ENCODE measurements around the gene RAP1GAP2. TPM values are rescaled to one million over a fixed set of nuclear protein-coding genes. Genes with fewer than 3 reads are reported as not detected.

The RAP1GAP2 gene
- polyA plus RNA-seq, 1 of the 3 experiments (the other 2 are of a cell fraction): 22.0 TPM

GRCh38 chr17:2905696-2906501 lies 109.7 kb downstream of the RAP1GAP2 start:
- Histone ChIP-seq H3K9me3 (no peaks in the 10 kb centered on the region), H3K4me1 (ENCODE audit: control insufficient read depth in 1 of 2, insufficient read depth in 2 of 2, low read depth in 1 of 2, low read length in 1 of 2) (peaks cover 0 to 91% of the 10 kb centered on the region in 2 experiments; a peak in 1 of 4 replicates), H3K4me2 (no peak overlapping the region), H3F3A (replicated peaks; ENCODE audit: insufficient read depth) (no peaks in the 10 kb centered on the region), H3K9ac (no peak overlapping the region), H3K79me2 (ENCODE audit: insufficient read depth) (peaks cover 20% of the 10 kb centered on the region; the same call in 1 of the 2 replicates), H4K20me1 (ENCODE audit: insufficient read depth) (peaks cover 3% of the 10 kb centered on the region; the same call in 1 of the 2 replicates), H3K27ac (ENCODE audit: low read depth in 2 of 2, low read length in 1 of 2) (peak overlapping the region; percentile 6 to 97; a peak in 3 of 4 replicates), H3K4me3 (ENCODE audit: low read depth in 2 of 2, low read length in 1 of 2) (no peak overlapping the region), H3K36me3 (replicated peaks in 1 of 2; ENCODE audit: control insufficient read depth in 1 of 2, insufficient read depth in 2 of 2, low read length in 1 of 2) (no peaks in the 10 kb centered on the region), H3K27me3 (ENCODE audit: insufficient read depth) (no peaks in the 10 kb centered on the region), H2AFZ (ENCODE audit: low read depth) (no peak overlapping the region), H3K9me2 (no peaks in the 10 kb centered on the region)
- no peak for TF ChIP-seq USF2 (IDR thresholded peaks at IDR 0.05; ENCODE audit: borderline replicate concordance, low read depth, low read length)
- TF ChIP-seq TCF12 (IDR thresholded peaks at IDR 0.05): peak; percentile 54
- TF ChIP-seq CHD2 (IDR thresholded peaks at IDR 0.05; ENCODE audit: low read length, partially characterized antibody): peak; percentile 76
- TF ChIP-seq GABPA (IDR thresholded peaks at IDR 0.05; ENCODE audit: low read depth): no peak
- no peak for TF ChIP-seq CTCF (IDR thresholded peaks at IDR 0.05)
- TF ChIP-seq NFIC (IDR thresholded peaks at IDR 0.05; ENCODE audit: borderline replicate concordance): no peak
- TF ChIP-seq PBX3 (IDR thresholded peaks at IDR 0.05): peak; percentile 16; the same call in 1 of the 2 replicates
- TF ChIP-seq JUND (IDR thresholded peaks at IDR 0.05): no peak
- no peak for TF ChIP-seq REST (IDR thresholded peaks at IDR 0.05; ENCODE audit: low read depth, low read length)
- no peak for TF ChIP-seq TEAD4 (IDR thresholded peaks at IDR 0.05; ENCODE audit: borderline replicate concordance, insufficient read depth)
- no peak for TF ChIP-seq USF1 (IDR thresholded peaks at IDR 0.05; ENCODE audit: borderline replicate concordance, low read depth)
- peak; percentile 99 for TF ChIP-seq FOXJ3 (CRISPR knock-in tag; IDR thresholded peaks at IDR 0.05)
- no peak for TF ChIP-seq FOSL2 (IDR thresholded peaks at IDR 0.05; ENCODE audit: borderline replicate concordance, low read depth)
- TF ChIP-seq RFX5 (IDR thresholded peaks at IDR 0.05; ENCODE audit: low read length): no peak
- peak in 1 of 2 experiments; percentile 98; a peak in 2 of 4 replicates for TF ChIP-seq EP300 (IDR thresholded peaks at IDR 0.05; ENCODE audit: borderline replicate concordance in 1 of 2, low read depth in 1 of 2, low read length in 1 of 2)
- no peak for TF ChIP-seq NRF1 (IDR thresholded peaks at IDR 0.05; ENCODE audit: low read depth, low read length)
- no peak for TF ChIP-seq POLR2AphosphoS5 (IDR thresholded peaks at IDR 0.05; ENCODE audit: low read depth, low read length)
- TF ChIP-seq GATA2 (CRISPR knock-in tag; IDR thresholded peaks at IDR 0.05): peak; percentile 99
- peak; percentile 93 for TF ChIP-seq RCOR1 (IDR thresholded peaks at IDR 0.05; ENCODE audit: low read length)
- TF ChIP-seq SIN3A (IDR thresholded peaks at IDR 0.05; ENCODE audit: borderline replicate concordance, low read depth, low read length): no peak
- TF ChIP-seq MXI1 (IDR thresholded peaks at IDR 0.05; ENCODE audit: low read depth, low read length): peak; percentile 82
- no peak for TF ChIP-seq MAX (IDR thresholded peaks at IDR 0.05; ENCODE audit: low read depth)
- CTCF ChIA-PET: interaction anchor here (0.7 to 17.6 kb wide), 9 partner anchors 10 to 107 kb away, joined by 3 to 177 read pairs (median 4); no protein-coding TSS in a partner anchor
- 72% methylated on average over 8 of the region's 15 CpGs for WGBS (ENCODE audit: low lambda C conversion rate)
- POLR2A ChIA-PET: interaction anchor here (0.6 to 6.3 kb wide), 9 partner anchors 9 to 98 kb away, joined by 3 to 69 read pairs (median 5); no protein-coding TSS in a partner anchor
- DNase-seq: peak; percentile 86

Measured in SK-N-SH (cell line).